Suprapubic skin (tissue), 4 donors: ENCODE data around the gene TESMIN. TPM values are rescaled to one million over a fixed set of nuclear protein-coding genes. Genes with fewer than 3 reads are reported as not detected.

Source experiments
- DNase-seq, 2 donors: peaks; one replicate each; pipeline ENCODE4 v3.0.0-alpha.2; 2019; ENCODE audit warnings: low spot score in 2 of 2
- H3K27ac ChIP-seq: fragments of 200-600 bp; sonication (generic); one replicate; pipeline ENCODE4 v1.5.1; 2019
- H3K27me3 ChIP-seq: fragments of 200-600 bp; sonication (generic); one replicate; pipeline ENCODE4 v1.5.1; 2019
- H3K36me3 ChIP-seq: fragments of 200-600 bp; sonication (generic); one replicate; pipeline ENCODE4 v1.5.1; 2019
- H3K4me1 ChIP-seq: fragments of 200-600 bp; sonication (generic); one replicate; pipeline ENCODE4 v1.5.1; 2019
- H3K4me3 ChIP-seq: fragments of 200-600 bp; sonication (generic); one replicate; pipeline ENCODE4 v1.5.1; 2019; ENCODE audit warnings: mild to moderate bottlenecking
- H3K9me3 ChIP-seq: fragments of 200-600 bp; sonication (generic); one replicate; pipeline ENCODE4 v1.5.1; 2019
- CTCF ChIP-seq, 2 donors: fragments of 200-600 bp in 1 of 2; fragments of 450-650 bp in 1 of 2; sonication (generic) in 1 of 2; IDR thresholded peaks; one replicate each; pipeline ENCODE4 v1.5.1; 2016 to 2019; ENCODE audit warnings: antibody characterized with exemption in 2 of 2, mild to moderate bottlenecking in 1 of 2, moderate library complexity in 1 of 2
- EP300 ChIP-seq: sonication (generic); formaldehyde crosslinking; IDR thresholded peaks from one replicate; pipeline ENCODE4 v1.6.1; 2017; ENCODE audit warnings: antibody characterized with exemption
- POLR2A ChIP-seq, 2 donors: fragments of 450-650 bp; IDR thresholded peaks; one replicate each; pipeline ENCODE4 v1.6.1; 2017; ENCODE audit warnings: antibody characterized with exemption in 2 of 2, mild to moderate bottlenecking in 2 of 2, moderate library complexity in 2 of 2
- POLR2AphosphoS5 ChIP-seq, 3 donors: sonication (generic); formaldehyde crosslinking; IDR thresholded peaks; one replicate each; pipeline ENCODE4 v1.6.1; 2017; ENCODE audit warnings: antibody characterized with exemption in 3 of 3
- WGBS: methylation state at CpG from one replicate; pipeline ENCODE4 v1.1.5; 2018; 5-methylcytosine and 5-hydroxymethylcytosine counted together
- total RNA-seq, 4 donors: library from RNA; depleted of rRNA; stranded (reverse); fragments of >200 nt; gene quantifications; one replicate each; pipeline ENCODE4 v1.1.0, GENCODE V29; 2016

TESMIN gene
- total RNA-seq, 4 donors from 2014 or later: 1.2 to 3.5 (median 2.8) TPM

GRCh38 chr11:68783216-68783821 is 32.0 kb upstream of the TESMIN start:
- Histone ChIP-seq H3K4me3 (no peak overlapping the region), H3K4me1 (no peaks in the 10 kb centered on the region), H3K36me3 (peaks cover 74% of the 10 kb centered on the region), H3K27ac (no peak overlapping the region), H3K27me3 (no peaks in the 10 kb centered on the region), H3K9me3 (no peaks in the 10 kb centered on the region)
- DNase-seq: no peak
- 95% methylated on average over 16 of the region's 16 CpGs for whole genome bisulfite sequencing
- TF ChIP-seq POLR2A (IDR thresholded peaks at IDR 0.05): no peak
- no peak for TF ChIP-seq CTCF (IDR thresholded peaks at IDR 0.05)
- no peak for TF ChIP-seq POLR2AphosphoS5 (IDR thresholded peaks at IDR 0.05)
- no peak for TF ChIP-seq EP300

GRCh38 chr11:68782711-68783110 is 31.4 kb upstream of the TESMIN start:
- H3K27me3 ChIP-seq: no peaks in the 10 kb centered on the region
- no peaks in the 10 kb centered on the region for H3K9me3 ChIP-seq
- DNase-seq: no peak
- TF ChIP-seq POLR2AphosphoS5 (IDR thresholded peaks at IDR 0.05): no peak
- no peak for TF ChIP-seq CTCF (IDR thresholded peaks at IDR 0.05)
- TF ChIP-seq EP300: no peak
- TF ChIP-seq POLR2A (IDR thresholded peaks at IDR 0.05): no peak
- WGBS: 90% methylated on average over 16 of the region's 26 CpGs
- H3K27ac ChIP-seq: no peak overlapping the region
- peaks cover 80% of the 10 kb centered on the region for H3K36me3 ChIP-seq
- no peak overlapping the region for H3K4me3 ChIP-seq
- H3K4me1 ChIP-seq: no peaks in the 10 kb centered on the region

GRCh38 chr11:68780829-68781228 is 29.5 kb upstream of the TESMIN start:
- no peak overlapping the region for H3K4me3 ChIP-seq
- no peak for DNase-seq
- no peaks in the 10 kb centered on the region for H3K4me1 ChIP-seq
- no peaks in the 10 kb centered on the region for H3K27me3 ChIP-seq
- no peak for TF ChIP-seq CTCF (IDR thresholded peaks at IDR 0.05)
- TF ChIP-seq POLR2AphosphoS5 (IDR thresholded peaks at IDR 0.05): no peak
- TF ChIP-seq EP300: no peak
- TF ChIP-seq POLR2A (IDR thresholded peaks at IDR 0.05): no peak
- peaks cover 92% of the 10 kb centered on the region for H3K36me3 ChIP-seq
- no peaks in the 10 kb centered on the region for H3K9me3 ChIP-seq
- WGBS: 85% methylated on average over 4 of the region's 4 CpGs
- no peak overlapping the region for H3K27ac ChIP-seq

- peaks cover 97% of the 10 kb centered on the region for H3K36me3 ChIP-seq
- H3K27ac ChIP-seq: no peak overlapping the region
- DNase-seq: no peak
- H3K4me1 ChIP-seq: no peaks in the 10 kb centered on the region
- TF ChIP-seq POLR2A (IDR thresholded peaks at IDR 0.05) (no peak), EP300 (no peak), CTCF (IDR thresholded peaks at IDR 0.05) (no peak), POLR2AphosphoS5 (IDR thresholded peaks at IDR 0.05) (no peak)
- WGBS: 88% methylated on average over 7 of the region's 7 CpGs
- H3K4me3 ChIP-seq: no peak overlapping the region
- no peaks in the 10 kb centered on the region for H3K9me3 ChIP-seq
- H3K27me3 ChIP-seq: no peaks in the 10 kb centered on the region
Measured at GRCh38 chr11:68778205-68778604, 26.9 kb upstream of the TESMIN start.

DNA sequence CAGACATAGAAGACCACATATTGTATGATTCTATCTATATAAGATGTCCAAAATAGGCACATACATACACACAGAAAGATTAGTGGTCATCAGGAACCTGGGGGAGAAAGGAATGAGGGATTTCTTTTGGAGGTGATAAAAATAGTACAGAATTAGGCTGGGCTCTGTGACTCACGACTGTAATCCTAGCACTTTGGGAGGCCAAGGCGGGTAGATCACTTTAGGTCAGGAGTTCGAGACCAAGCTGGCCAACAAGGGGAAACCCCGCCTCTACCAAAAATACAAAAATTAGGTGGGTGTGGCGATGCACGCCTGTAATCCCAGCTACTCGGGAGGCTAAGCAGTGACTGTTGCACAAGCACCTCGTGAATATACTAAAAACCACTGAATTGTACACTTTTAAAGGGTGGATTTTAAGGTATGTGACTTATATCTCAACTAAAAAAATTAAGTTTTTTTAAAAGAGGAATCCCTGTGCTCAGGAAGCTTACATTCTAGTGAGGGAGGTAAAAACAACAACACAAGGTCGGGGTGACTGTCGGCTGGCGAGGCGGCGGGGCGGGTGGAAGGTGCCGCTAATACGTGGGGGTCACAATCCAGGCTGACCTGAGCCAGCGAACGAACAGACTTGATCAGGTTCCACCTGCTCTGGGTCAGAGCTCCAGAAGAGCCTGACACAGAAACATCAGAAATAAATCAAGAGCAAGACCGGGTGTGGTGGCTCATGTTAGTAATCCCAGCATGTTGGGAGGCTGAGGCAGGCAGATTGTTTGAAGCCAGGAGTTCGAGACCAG is 25.3 kb upstream of the TESMIN start:
- Histone ChIP-seq H3K4me3 (no peak overlapping the region), H3K4me1 (no peaks in the 10 kb centered on the region), H3K27me3 (no peaks in the 10 kb centered on the region), H3K36me3 (peaks cover 97% of the 10 kb centered on the region), H3K9me3 (no peaks in the 10 kb centered on the region), H3K27ac (no peak overlapping the region)
- no peak for TF ChIP-seq POLR2A (IDR thresholded peaks at IDR 0.05)
- no peak for TF ChIP-seq EP300
- TF ChIP-seq POLR2AphosphoS5 (IDR thresholded peaks at IDR 0.05): no peak
- no peak for TF ChIP-seq CTCF (IDR thresholded peaks at IDR 0.05)
- DNase-seq: no peak
- 90% methylated on average over 20 of the region's 20 CpGs for WGBS
